CD14-positive monocyte (primary cell): ENCODE results near the gene NUPR1. TPM values are rescaled to one million over a fixed set of nuclear protein-coding genes. Genes with fewer than 3 reads are reported as not detected.

Experiments used
- DNase-seq, 3 donors: peaks; one replicate each; pipeline ENCODE4 v3.0.0-alpha.2; 2011 to 2022
- H2AFZ ChIP-seq: 2 replicates; pipeline ENCODE4 v1.6.0; 2012; ENCODE audit warnings: mild to moderate bottlenecking, low read depth, low read length, inconsistent platforms; ENCODE audit not compliant: insufficient read depth, poor library complexity, severe bottlenecking
- H3K27ac ChIP-seq, 2 donors: 1 replicate in 1 of 2; 2 replicates in 1 of 2; pipeline ENCODE4 v1.5.1; 2012 to 2013; ENCODE audit warnings: low read length in 2 of 2, control low read depth in 1 of 2, inconsistent platforms in 1 of 2, low read depth in 1 of 2, mild to moderate bottlenecking in 1 of 2
- H3K27me3 ChIP-seq, 2 donors: one replicate each; pipeline versions ENCODE4 v1.6.0 to v1.6.1; 2011 to 2013; ENCODE audit warnings: low read length in 2 of 2; ENCODE audit not compliant: control insufficient read depth in 2 of 2, insufficient read depth in 2 of 2
- H3K36me3 ChIP-seq, 2 donors: replicated peaks in 1 of 2; 1 replicate in 1 of 2; 2 replicates in 1 of 2; pipeline versions ENCODE4 v1.5.1 to v1.6.1; 2012 to 2013; ENCODE audit warnings: low read length in 2 of 2, control low read depth in 1 of 2, inconsistent platforms in 1 of 2, mild to moderate bottlenecking in 1 of 2; ENCODE audit not compliant: insufficient read depth in 2 of 2, control insufficient read depth in 1 of 2
- H3K4me1 ChIP-seq, 2 donors: 1 replicate in 1 of 2; 2 replicates in 1 of 2; pipeline versions ENCODE4 v1.5.1 to v1.6.1; 2012 to 2013; ENCODE audit warnings: low read length in 2 of 2, control low read depth in 1 of 2, inconsistent platforms in 1 of 2, mild to moderate bottlenecking in 1 of 2, moderate library complexity in 1 of 2; ENCODE audit not compliant: insufficient read depth in 2 of 2, control insufficient read depth in 1 of 2
- H3K4me2 ChIP-seq: replicated peaks from 2 replicates; pipeline ENCODE3; 2012; ENCODE audit warnings: low read length, moderate library complexity, mild to moderate bottlenecking; ENCODE audit not compliant: poor library complexity, severe bottlenecking; ENCODE audit errors: extremely low read depth
- H3K4me3 ChIP-seq, 3 experiments: fragments of 200-600 bp in 1 of 3; sonication (generic) in 1 of 3; replicated peaks in 1 of 3; 1 replicate in 2 of 3; 2 replicates in 1 of 3; pipeline ENCODE4 v1.5.1; 2011 to 2013; ENCODE audit warnings: low read length in 3 of 3, mild to moderate bottlenecking in 3 of 3, control low read depth in 2 of 3, low read depth in 2 of 3, inconsistent platforms in 1 of 3, moderate library complexity in 1 of 3
- H3K79me2 ChIP-seq: 2 replicates; pipeline ENCODE4 v1.6.0; 2012; ENCODE audit warnings: mild to moderate bottlenecking, control low read depth, inconsistent platforms, low read length, moderate library complexity; ENCODE audit not compliant: insufficient read depth
- H3K9ac ChIP-seq: 2 replicates; pipeline ENCODE4 v1.6.0; 2017; ENCODE audit warnings: low read length, mild to moderate bottlenecking; ENCODE audit not compliant: insufficient read depth, poor library complexity, severe bottlenecking
- H3K9me3 ChIP-seq, 2 donors: replicated peaks in 1 of 2; 1 replicate in 1 of 2; 2 replicates in 1 of 2; pipeline versions ENCODE4 v1.5.1 to v1.6.1; 2012 to 2013; ENCODE audit warnings: low read length in 2 of 2, control low read depth in 1 of 2; ENCODE audit not compliant: control insufficient read depth in 1 of 2, insufficient read depth in 1 of 2
- H4K20me1 ChIP-seq: 2 replicates; pipeline ENCODE4 v1.6.0; 2012; ENCODE audit warnings: mild to moderate bottlenecking, low read length, control low read depth, moderate library complexity; ENCODE audit not compliant: insufficient read depth
- H3K27ac Mint-ChIP-seq, 7 donors: one replicate each; pipeline ENCODE4 v1.8.0; 2020; ENCODE audit warnings: mild to moderate bottlenecking in 7 of 7, mixed read lengths in 7 of 7, moderate library complexity in 6 of 7, inconsistent platforms in 2 of 7
- H3K27me3 Mint-ChIP-seq, 3 donors: one replicate each; pipeline ENCODE4 v1.8.0; 2021 to 2022; ENCODE audit warnings: low read depth in 3 of 3, mild to moderate bottlenecking in 3 of 3, mixed read lengths in 3 of 3, moderate library complexity in 3 of 3, inconsistent platforms in 1 of 3
- H3K36me3 Mint-ChIP-seq, 2 donors: one replicate each; pipeline ENCODE4 v1.8.0; 2020; ENCODE audit warnings: mixed read lengths in 2 of 2, inconsistent platforms in 1 of 2, mild to moderate bottlenecking in 1 of 2
- H3K4me1 Mint-ChIP-seq: one replicate; pipeline ENCODE4 v1.8.0; 2020; ENCODE audit warnings: mild to moderate bottlenecking, mixed read lengths
- H3K4me3 Mint-ChIP-seq, 2 donors: one replicate each; pipeline ENCODE4 v1.8.0; 2020; ENCODE audit warnings: mild to moderate bottlenecking in 2 of 2, mixed read lengths in 2 of 2, moderate library complexity in 1 of 2
- H3K9me3 Mint-ChIP-seq, 7 donors: one replicate each; pipeline ENCODE4 v1.8.0; 2020 to 2022; ENCODE audit warnings: mixed read lengths in 7 of 7, mild to moderate bottlenecking in 6 of 7, moderate library complexity in 6 of 7, inconsistent platforms in 2 of 7
- WGBS: methylation state at CpG from one replicate; pipeline ENCODE4 v1.1.5; 2013; ENCODE audit warnings: missing lambda C conversion rate; ENCODE audit not compliant: insufficient coverage; 5-methylcytosine and 5-hydroxymethylcytosine counted together
- intact Hi-C, 2 donors: fragments of 100-400 bp; cut with micrococcal nuclease; formaldehyde crosslinking; loops; one replicate each; pipeline versions ENCODE4 v1.15.0 to v1.15.1; 2023
- polyA plus RNA-seq, 3 donors: library from polyadenylated mRNA; depleted of rRNA in 1 of 3; unstranded in 2 of 3; stranded (reverse) in 1 of 3; fragments of 300-500 nt in 2 of 3; fragments of >200 nt in 1 of 3; fragmentation: Illumina TruSeq in 2 of 3; gene quantifications; 1 replicate in 2 of 3; 2 replicates in 1 of 3; pipeline ENCODE4 v1.2.3, GENCODE V29; 2012 to 2021
- TF ChIP-seq, protein P1 (sequence below): fragments of 200-600 bp; IDR thresholded peaks from one replicate; pipeline ENCODE4 v1.8.0; 2022; ENCODE audit warnings: antibody characterized with exemption, mild to moderate bottlenecking

The NUPR1 gene
- polyA plus RNA-seq, 3 donors: 0.01 to 1.9 TPM; not detected in 1

DNA sequence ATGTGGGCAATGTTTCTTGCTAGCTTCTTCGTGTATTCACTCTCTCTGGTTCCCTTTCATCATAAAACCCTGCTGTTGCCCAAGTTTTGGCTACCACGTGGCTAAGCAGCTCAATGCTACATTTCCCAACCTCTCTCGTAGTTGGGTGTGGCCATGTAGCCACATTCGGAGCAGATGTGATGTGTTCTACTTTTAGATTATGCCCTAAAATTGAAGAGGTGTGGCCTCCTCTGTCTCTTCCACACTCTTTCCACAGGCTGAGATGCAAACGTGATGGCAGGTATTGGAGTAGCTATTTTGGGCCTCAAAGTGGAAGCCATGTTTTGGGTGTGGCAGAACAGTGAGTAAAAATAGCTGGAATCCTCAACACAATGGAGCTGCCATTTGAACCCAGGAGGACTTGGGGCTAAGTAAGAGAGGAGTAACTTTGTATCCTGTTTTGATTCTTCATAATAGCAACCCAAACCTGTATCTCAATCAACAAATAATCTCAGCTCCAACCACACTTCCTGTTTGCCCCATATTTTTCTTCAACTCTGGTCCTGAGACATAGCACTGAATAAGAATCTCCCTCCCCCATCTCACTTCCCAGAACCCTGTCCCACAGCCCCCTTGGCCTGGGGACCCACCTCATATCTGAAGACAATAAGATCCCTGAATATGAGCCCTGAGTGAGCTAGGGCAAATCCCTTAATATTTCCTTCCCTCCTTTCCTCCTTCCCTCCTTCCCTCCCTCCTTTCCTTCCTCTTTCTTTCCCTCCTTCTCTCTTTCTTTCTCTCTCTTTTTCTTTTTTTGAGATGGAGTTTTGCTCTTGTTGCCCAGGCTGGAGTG lies 4.0 kb downstream of the NUPR1 start:
- H3K36me3 Mint-ChIP-seq: peaks cover 0 to 9% of the 10 kb centered on the region in 2 donors
- Histone ChIP-seq H3K4me3 (peak overlapping the region in 1 of 3 experiments; percentile 44), H3K79me2 (no peaks in the 10 kb centered on the region), H3K4me1 (peaks cover 44 to 60% of the 10 kb centered on the region in 2 donors), H3K36me3 (no peaks in the 10 kb centered on the region), H4K20me1 (no peaks in the 10 kb centered on the region), H3K4me2 (peak overlapping the region; percentile 35), H3K27ac (peak overlapping the region; percentile 69 to 91), H3K9ac (peak overlapping the region; percentile 15), H3K9me3 (no peaks in the 10 kb centered on the region), H3K27me3 (no peaks in the 10 kb centered on the region), H2AFZ (peak overlapping the region; percentile 79)
- H3K4me3 Mint-ChIP-seq: peak overlapping the region in 1 of 2 donors; percentile 67
- no CpG with 5 or more reads among the region's 5 CpGs for WGBS
- peak; percentile 94 to 96 (median 95) for DNase-seq
- TF ChIP-seq, protein P1, sequence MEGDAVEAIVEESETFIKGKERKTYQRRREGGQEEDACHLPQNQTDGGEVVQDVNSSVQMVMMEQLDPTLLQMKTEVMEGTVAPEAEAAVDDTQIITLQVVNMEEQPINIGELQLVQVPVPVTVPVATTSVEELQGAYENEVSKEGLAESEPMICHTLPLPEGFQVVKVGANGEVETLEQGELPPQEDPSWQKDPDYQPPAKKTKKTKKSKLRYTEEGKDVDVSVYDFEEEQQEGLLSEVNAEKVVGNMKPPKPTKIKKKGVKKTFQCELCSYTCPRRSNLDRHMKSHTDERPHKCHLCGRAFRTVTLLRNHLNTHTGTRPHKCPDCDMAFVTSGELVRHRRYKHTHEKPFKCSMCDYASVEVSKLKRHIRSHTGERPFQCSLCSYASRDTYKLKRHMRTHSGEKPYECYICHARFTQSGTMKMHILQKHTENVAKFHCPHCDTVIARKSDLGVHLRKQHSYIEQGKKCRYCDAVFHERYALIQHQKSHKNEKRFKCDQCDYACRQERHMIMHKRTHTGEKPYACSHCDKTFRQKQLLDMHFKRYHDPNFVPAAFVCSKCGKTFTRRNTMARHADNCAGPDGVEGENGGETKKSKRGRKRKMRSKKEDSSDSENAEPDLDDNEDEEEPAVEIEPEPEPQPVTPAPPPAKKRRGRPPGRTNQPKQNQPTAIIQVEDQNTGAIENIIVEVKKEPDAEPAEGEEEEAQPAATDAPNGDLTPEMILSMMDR: no peak
- intact Hi-C loops: no loop called here
- H3K27ac Mint-ChIP-seq: peak overlapping the region; percentile 96 to 99 (median 98)
- H3K4me1 Mint-ChIP-seq: peaks cover 57% of the 10 kb centered on the region
- H3K9me3 Mint-ChIP-seq: peaks cover 0 to 4% (median 2%) of the 10 kb centered on the region in 7 donors
- H3K27me3 Mint-ChIP-seq: peaks cover 0 to 5% (median 2%) of the 10 kb centered on the region in 3 donors

DNA sequence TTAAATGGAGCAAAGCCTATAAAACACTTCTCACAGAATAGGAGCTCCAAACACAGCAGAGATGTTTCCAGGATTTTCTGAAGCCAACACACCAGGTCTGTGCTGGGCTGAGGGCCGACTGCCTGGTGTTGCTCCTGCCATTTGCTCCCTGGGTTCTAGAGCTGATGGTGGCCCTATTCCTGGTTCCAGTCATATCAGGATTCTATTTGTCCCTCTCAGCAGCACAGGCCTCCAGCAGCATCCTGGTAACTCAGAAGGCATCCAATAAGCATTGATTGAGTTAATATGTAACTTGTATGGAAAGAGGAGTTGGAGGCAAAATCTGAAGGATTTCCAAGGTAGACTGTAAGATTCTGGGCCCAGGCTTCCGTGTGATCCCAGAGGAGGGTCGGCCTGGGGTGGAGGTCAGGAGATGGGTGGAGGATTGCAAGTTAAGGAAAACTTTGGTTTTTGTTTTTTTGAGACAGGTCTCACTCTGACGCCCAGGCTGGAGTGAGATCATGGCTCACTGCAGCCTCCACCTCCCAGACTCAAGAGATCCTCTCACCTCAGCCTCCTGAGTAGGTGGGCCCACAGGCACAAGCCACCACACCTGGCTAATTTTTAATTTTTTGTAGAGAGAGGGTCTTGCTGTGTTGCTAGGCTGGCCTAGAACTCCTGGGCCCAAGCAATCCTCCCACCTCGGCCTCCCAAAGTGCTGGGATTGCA lies 5.7 kb downstream of the NUPR1 start:
- H3K9me3 ChIP-seq: no peaks in the 10 kb centered on the region
- peaks cover 0 to 4% (median 2%) of the 10 kb centered on the region in 7 donors for H3K9me3 Mint-ChIP-seq
- H2AFZ ChIP-seq: peak overlapping the region; percentile 47
- H3K79me2 ChIP-seq: no peaks in the 10 kb centered on the region
- no peak overlapping the region for H3K4me3 ChIP-seq
- H3K27ac ChIP-seq: peak overlapping the region; percentile 69 to 91
- H3K9ac ChIP-seq: no peak overlapping the region
- H3K4me1 Mint-ChIP-seq: peaks cover 45% of the 10 kb centered on the region
- intact Hi-C loops: no loop called here
- H3K4me1 ChIP-seq: peaks cover 38 to 47% of the 10 kb centered on the region in 2 donors
- no peak for DNase-seq
- H3K4me2 ChIP-seq: no peak overlapping the region
- peak overlapping the region; percentile 96 to 99 (median 98) for H3K27ac Mint-ChIP-seq
- 100% methylated on average over 1 of the region's 5 CpGs for WGBS
- no peaks in the 10 kb centered on the region for H3K27me3 ChIP-seq
- no peaks in the 10 kb centered on the region for H4K20me1 ChIP-seq
- no peak overlapping the region for H3K4me3 Mint-ChIP-seq
- H3K36me3 ChIP-seq: no peaks in the 10 kb centered on the region
- TF ChIP-seq, protein P1: no peak
- H3K36me3 Mint-ChIP-seq: peaks cover 0 to 9% of the 10 kb centered on the region in 2 donors
- H3K27me3 Mint-ChIP-seq: peaks cover 0 to 5% (median 0%) of the 10 kb centered on the region in 3 donors
